ENCODE data around the gene PRPS1.
"Not testable (repeated sequence)": the region's sequence is repeated elsewhere in the genome, so short reads cannot be mapped to it uniquely, and the experiment has no call there.

PRPS1 gene

GRCh38 chrX:107671256-107671655 is 42.9 kb downstream of the PRPS1 start:
- in situ Hi-C loops (cut with MboI; ENCODE audit: low pct_unique_long_range_greater_than_20kb, low sequenced_read_pairs); DNase-seq: not testable (repeated sequence)

GRCh38 chrX:107672955-107673378 is 44.7 kb downstream of the PRPS1 start:
- in situ Hi-C loops (cut with MboI; ENCODE audit: low pct_unique_long_range_greater_than_20kb, low sequenced_read_pairs) = no loop called here
- DNase-seq = peak; percentile 96

DNA sequence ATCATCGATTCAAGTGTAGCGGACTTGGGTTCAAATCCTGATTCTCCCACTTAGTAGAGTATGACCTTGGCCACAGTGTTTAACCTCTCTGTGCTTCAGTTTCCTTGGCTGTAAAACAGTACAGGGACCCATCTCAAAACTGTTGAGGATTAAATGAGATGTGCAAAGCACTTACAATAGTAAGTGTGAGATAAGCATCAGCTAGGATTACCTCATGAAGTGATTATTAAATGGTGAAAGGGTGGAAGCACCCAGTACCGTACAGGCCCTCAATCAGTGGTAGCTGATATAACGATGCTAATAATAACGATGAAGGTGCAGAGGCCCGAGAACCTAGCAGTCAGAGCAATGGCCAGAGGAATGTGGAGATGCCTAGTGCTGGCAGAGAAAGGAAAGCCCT is 45.1 kb downstream of the PRPS1 start:
- in situ Hi-C loops (cut with MboI; ENCODE audit: low pct_unique_long_range_greater_than_20kb, low sequenced_read_pairs) = no loop called here
- no peak for DNase-seq

DNA sequence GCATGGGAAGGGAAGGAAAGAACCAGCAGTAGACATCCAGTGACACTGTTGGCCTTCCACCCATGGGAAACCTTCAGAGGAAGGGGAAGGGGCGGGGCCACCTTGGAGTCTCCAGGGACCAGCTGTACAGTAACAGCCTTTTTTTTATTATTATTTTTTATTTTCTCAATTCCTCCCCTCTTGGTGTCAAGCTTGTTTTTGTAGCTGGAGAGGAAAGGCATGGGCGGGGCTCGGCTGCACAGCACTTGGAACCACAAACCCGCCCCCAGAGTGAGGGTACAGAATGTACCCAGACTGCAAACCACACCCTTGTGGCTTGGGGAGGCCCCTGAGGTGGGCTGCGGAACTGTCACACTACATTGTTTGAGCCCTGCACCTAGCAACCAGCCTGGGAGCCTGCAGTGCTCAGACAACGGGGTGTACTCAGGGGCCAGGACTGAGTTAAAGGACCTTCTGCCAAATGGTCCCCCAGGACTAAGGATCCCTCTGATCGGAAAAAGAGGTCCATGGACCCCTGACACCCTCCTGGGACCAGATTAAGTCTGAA is 45.7 kb downstream of the PRPS1 start:
- in situ Hi-C loops (cut with MboI; ENCODE audit: low pct_unique_long_range_greater_than_20kb, low sequenced_read_pairs) = no loop called here
- DNase-seq = peak; percentile 98

DNA sequence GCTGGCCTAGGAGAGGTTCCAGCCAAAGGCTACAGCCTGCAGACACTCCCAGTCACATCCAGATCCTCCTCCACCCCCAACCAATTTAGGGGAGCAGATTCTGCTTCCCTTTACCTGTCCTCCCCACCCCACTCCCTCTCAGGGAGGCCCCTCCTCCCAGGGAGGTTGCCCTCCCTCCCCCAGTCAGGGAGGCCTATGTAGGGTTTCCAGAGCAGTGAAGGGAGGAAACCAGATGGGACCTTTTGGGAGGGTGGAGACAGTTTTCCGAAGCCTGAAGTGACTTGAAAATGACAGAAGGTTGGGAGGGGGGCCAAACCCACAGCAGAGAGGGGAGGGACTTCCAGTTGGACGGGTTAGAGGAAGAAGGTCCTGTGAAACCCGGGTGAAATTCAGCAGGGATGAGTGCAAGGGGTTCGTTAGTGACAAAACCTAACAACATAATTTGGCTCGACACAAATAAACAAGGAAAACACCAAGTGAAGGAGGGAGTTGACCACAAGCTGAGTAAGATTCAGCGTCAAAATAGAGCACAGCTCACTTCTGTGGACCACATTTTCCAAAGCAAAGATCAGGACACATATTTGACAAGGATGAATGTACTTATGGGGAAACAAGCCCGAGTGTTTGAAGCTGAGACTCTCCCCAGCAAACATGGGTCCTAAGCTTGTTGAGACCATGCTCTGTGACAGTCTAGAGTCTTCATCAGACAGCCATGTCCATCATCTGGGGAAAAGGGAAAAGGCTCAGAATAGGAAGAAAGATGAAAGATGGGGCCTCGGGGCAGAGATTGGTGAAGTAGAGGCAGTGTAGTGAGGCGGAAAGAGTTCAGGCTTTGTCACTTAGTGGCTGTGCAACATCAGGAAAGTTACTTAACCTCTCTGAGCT is 46.4 kb downstream of the PRPS1 start:
- in situ Hi-C loops (cut with MboI; ENCODE audit: low pct_unique_long_range_greater_than_20kb, low sequenced_read_pairs) = loop anchor here (5.0 kb wide), 1 partner anchor 38 kb away; no protein-coding TSS in a partner anchor
- DNase-seq = peak; percentile 94

- in situ Hi-C loops (cut with MboI; ENCODE audit: low pct_unique_long_range_greater_than_20kb, low sequenced_read_pairs) = loop anchor here (5.0 kb wide), 1 partner anchor 37 kb away; no protein-coding TSS in a partner anchor
- DNase-seq = no peak
These were observed 47.0 kb downstream of the PRPS1 start for GRCh38 chrX:107675365-107675654.

DNA sequence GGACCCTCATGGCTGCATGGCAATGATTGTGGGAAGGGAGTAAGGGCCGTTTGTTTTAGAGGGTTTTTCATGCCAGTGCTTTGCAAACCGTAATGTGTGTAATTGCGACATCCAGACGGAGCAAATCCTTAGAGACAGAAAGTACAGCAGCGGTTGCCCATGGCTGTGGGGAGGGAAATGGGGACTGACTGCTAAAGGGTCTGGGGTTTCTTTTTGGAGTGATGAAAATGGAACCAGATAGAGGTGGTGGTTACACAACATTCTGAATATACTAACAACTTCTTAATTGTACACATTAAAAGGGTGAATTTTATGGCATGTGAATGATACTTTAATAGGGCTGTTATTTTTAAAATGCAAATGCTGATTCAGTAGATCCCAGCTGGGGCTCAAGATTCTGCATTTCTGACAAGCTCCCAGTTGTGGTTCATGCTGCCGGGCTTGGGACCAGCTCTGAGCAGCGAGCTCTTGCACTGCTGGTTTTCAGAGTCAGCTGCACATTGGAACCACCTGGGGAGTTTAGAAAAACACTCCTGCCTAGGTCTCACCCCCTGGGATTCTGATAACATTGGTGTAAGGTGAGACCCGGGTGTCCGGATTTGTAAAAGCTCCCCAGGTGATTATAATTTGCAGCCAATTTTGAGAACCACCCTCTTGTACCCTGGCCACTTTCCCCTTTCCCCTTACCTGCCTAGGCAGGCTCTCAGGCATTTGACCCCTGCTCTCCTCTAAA is 47.7 kb downstream of the PRPS1 start:
- in situ Hi-C loops (cut with MboI; ENCODE audit: low pct_unique_long_range_greater_than_20kb, low sequenced_read_pairs) = loop anchor here (5.0 kb wide), 1 partner anchor 36 kb away; no protein-coding TSS in a partner anchor

GRCh38 chrX:107676559-107677378 is 48.5 kb downstream of the PRPS1 start:
- in situ Hi-C loops (cut with MboI; ENCODE audit: low pct_unique_long_range_greater_than_20kb, low sequenced_read_pairs) = loop anchor here (5.0 kb wide), 1 partner anchor 36 kb away; no protein-coding TSS in a partner anchor
- peak; percentile 96 for DNase-seq

More for the DNA sequence above, 47.7 kb downstream of the PRPS1 start:
- DNase-seq = peak; percentile 76

GRCh38 chrX:107677501-107677901 is 49.2 kb downstream of the PRPS1 start:
- in situ Hi-C loops (cut with MboI; ENCODE audit: low pct_unique_long_range_greater_than_20kb, low sequenced_read_pairs) = loop anchor here (5.0 kb wide), 1 partner anchor 35 kb away; no protein-coding TSS in a partner anchor

GRCh38 chrX:107677909-107678308 is 49.6 kb downstream of the PRPS1 start:
- no peak for DNase-seq
- in situ Hi-C loops (cut with MboI; ENCODE audit: low pct_unique_long_range_greater_than_20kb, low sequenced_read_pairs) = loop anchor here (5.0 kb wide), 1 partner anchor 34 kb away; no protein-coding TSS in a partner anchor

More at GRCh38 chrX:107677501-107677901, 49.2 kb downstream of the PRPS1 start:
- DNase-seq = no peak

GRCh38 chrX:107678957-107679740 is 50.8 kb downstream of the PRPS1 start:
- in situ Hi-C loops (cut with MboI; ENCODE audit: low pct_unique_long_range_greater_than_20kb, low sequenced_read_pairs) = loop anchor here (5.0 kb wide), 1 partner anchor 33 kb away; no protein-coding TSS in a partner anchor
- DNase-seq = peak; percentile 81

GRCh38 chrX:107682256-107682655 is 53.9 kb downstream of the PRPS1 start:
- in situ Hi-C loops (cut with MboI; ENCODE audit: low pct_unique_long_range_greater_than_20kb, low sequenced_read_pairs) = no loop called here
- DNase-seq = no peak

- DNase-seq = no peak
- in situ Hi-C loops (cut with MboI; ENCODE audit: low pct_unique_long_range_greater_than_20kb, low sequenced_read_pairs) = no loop called here
These were observed 55.0 kb downstream of the PRPS1 start for GRCh38 chrX:107683124-107683895.

- no peak for DNase-seq
- in situ Hi-C loops (cut with MboI; ENCODE audit: low pct_unique_long_range_greater_than_20kb, low sequenced_read_pairs) = no loop called here
These were observed 55.6 kb downstream of the PRPS1 start for GRCh38 chrX:107683931-107684330.

GRCh38 chrX:107684956-107685385 is 56.7 kb downstream of the PRPS1 start:
- in situ Hi-C loops (cut with MboI; ENCODE audit: low pct_unique_long_range_greater_than_20kb, low sequenced_read_pairs) = no loop called here
- peak; percentile 99 for DNase-seq

DNA sequence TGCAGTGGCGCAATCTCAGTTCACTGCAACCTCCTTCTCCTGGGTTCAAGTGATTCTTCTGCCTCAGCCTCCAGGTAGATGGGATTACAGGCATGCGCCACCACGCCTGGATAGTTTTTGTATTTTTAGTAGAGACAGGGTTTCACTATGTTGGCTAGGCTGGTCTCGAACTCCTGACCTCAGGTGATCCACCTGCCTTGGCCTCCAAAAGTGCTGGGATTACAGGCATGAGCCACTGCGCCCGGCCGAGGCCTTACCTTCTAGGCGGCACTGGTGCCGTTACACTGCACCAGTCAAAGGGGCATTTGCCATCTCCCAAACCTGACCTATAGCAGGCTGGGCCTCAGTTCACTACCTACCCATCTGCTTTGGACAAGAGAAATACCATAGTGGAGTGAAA is 57.3 kb downstream of the PRPS1 start:
- in situ Hi-C loops (cut with MboI; ENCODE audit: low pct_unique_long_range_greater_than_20kb, low sequenced_read_pairs); DNase-seq: not testable (repeated sequence)

DNA sequence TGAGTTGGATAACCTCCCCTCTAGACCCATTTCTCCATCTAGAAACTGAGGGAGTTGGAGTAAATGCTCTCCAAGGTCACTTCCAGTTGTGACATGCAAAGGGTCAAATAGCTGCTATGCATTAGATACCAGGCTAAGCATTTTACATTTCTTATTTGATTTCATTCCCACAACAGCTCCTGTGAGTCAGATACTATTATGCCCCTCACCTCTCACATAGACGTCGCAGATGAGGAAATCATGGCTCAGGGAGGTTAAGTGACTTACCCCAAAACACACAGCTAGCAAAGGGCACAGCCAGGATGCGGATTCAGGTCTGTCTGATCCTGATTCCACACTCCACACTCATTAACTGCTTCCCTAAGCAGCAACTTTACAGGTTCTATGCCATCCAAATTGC is 57.7 kb downstream of the PRPS1 start:
- in situ Hi-C loops (cut with MboI; ENCODE audit: low pct_unique_long_range_greater_than_20kb, low sequenced_read_pairs) = no loop called here
- no peak for DNase-seq

Measured in KBM-7 (cell line).